HEK293 (cell line): ENCODE data around the gene KAT7.

Experiments
- CTCF ChIA-PET: fragments of 350-600 bp; formaldehyde crosslinking; extraction: SDS; loops from one replicate; lab custom pipeline; 2021; ENCODE audit warnings: antibody characterized with exemption; lab: Yijun Ruan, JAX
- POLR2A ChIA-PET: fragments of 300-600 bp; formaldehyde crosslinking; extraction: SDS; loops from one replicate; lab custom pipeline; 2020; ENCODE audit warnings: antibody characterized with exemption, inconsistent platforms; lab: Yijun Ruan, JAX
- H3K27ac ChIP-seq: fragments of 200-500 bp; sonication (Bioruptor generic); 2 replicates; pipeline ENCODE4 v1.5.1; 2014; ENCODE audit warnings: low read depth, low read length, control low read depth, inconsistent platforms; ENCODE audit errors: extremely low read depth
- H3K36me3 ChIP-seq, 2 experiments: fragments of 200-500 bp in 1 of 2; sonication (Bioruptor generic) in 1 of 2; 1 replicate in 1 of 2; 2 replicates in 1 of 2; pipeline ENCODE4 v1.5.1; 2014 to 2017; ENCODE audit warnings: inconsistent platforms in 2 of 2, low read length in 2 of 2; ENCODE audit not compliant: control insufficient read depth in 2 of 2, insufficient read depth in 1 of 2
- H3K4me1 ChIP-seq: fragments of 200-500 bp; sonication (Bioruptor generic); 2 replicates; pipeline ENCODE4 v1.5.1; 2014; ENCODE audit warnings: mild to moderate bottlenecking, low read length, inconsistent platforms; ENCODE audit not compliant: control insufficient read depth, insufficient read depth
- H3K4me3 ChIP-seq: 2 replicates; pipeline ENCODE4 v1.5.1; 2011; ENCODE audit warnings: low read depth, mild to moderate bottlenecking, control low read depth, low read length, moderate library complexity
- H3K9me3 ChIP-seq: fragments of 200-500 bp; sonication (Bioruptor generic); 2 replicates; pipeline ENCODE4 v1.5.1; 2014; ENCODE audit warnings: low read depth, low read length, inconsistent platforms; ENCODE audit not compliant: control insufficient read depth, insufficient read depth
- GFI1B ChIP-seq: fragments of 450-650 bp; formaldehyde crosslinking; IDR thresholded peaks from 2 replicates; pipeline ENCODE4 v1.5.1; 2016; ENCODE audit warnings: missing biosample characterization, missing genetic modification characterization
- GLIS2 ChIP-seq: fragments of 450-650 bp; formaldehyde crosslinking; IDR thresholded peaks from 2 replicates; pipeline ENCODE4 v1.5.1; 2016; ENCODE audit warnings: missing biosample characterization, missing genetic modification characterization
- KLF16 ChIP-seq: fragments of 450-650 bp; formaldehyde crosslinking; IDR thresholded peaks from 2 replicates; pipeline ENCODE4 v1.5.1; 2017; ENCODE audit warnings: missing biosample characterization, missing genetic modification characterization
- SETDB1 ChIP-seq: IDR thresholded peaks from one replicate; pipeline ENCODE4 v1.6.1; 2017; ENCODE audit warnings: mild to moderate bottlenecking, low read length, moderate library complexity, mixed read lengths; ENCODE audit not compliant: insufficient read length
- SP2 ChIP-seq: fragments of 450-650 bp; formaldehyde crosslinking; IDR thresholded peaks from 2 replicates; pipeline ENCODE4 v1.5.1; 2016; ENCODE audit warnings: missing biosample characterization, missing genetic modification characterization
- TRIM28 ChIP-seq: IDR thresholded peaks from 2 replicates; pipeline ENCODE4 v1.6.1; 2011; ENCODE audit warnings: low read length, control low read depth, borderline replicate concordance
- ZBTB20 ChIP-seq: fragments of 450-650 bp; formaldehyde crosslinking; IDR thresholded peaks from 2 replicates; pipeline ENCODE4 v1.5.1; 2016; ENCODE audit warnings: missing biosample characterization, missing genetic modification characterization
- ZBTB6 ChIP-seq: fragments of 450-650 bp; formaldehyde crosslinking; IDR thresholded peaks from 2 replicates; pipeline ENCODE4 v1.5.1; 2017; ENCODE audit warnings: missing biosample characterization, missing genetic modification characterization
- ZBTB8A ChIP-seq: fragments of 450-650 bp; formaldehyde crosslinking; IDR thresholded peaks from 2 replicates; pipeline ENCODE4 v1.5.1; 2016; ENCODE audit warnings: missing biosample characterization, missing genetic modification characterization
- ZFP37 ChIP-seq: fragments of 450-650 bp; formaldehyde crosslinking; IDR thresholded peaks from 2 replicates; pipeline ENCODE4 v1.5.1; 2016; ENCODE audit warnings: missing biosample characterization, missing genetic modification characterization
- ZNF133 ChIP-seq: fragments of 450-650 bp; formaldehyde crosslinking; IDR thresholded peaks from 2 replicates; pipeline ENCODE4 v1.5.1; 2016; ENCODE audit warnings: missing biosample characterization, missing genetic modification characterization
- ZNF274 ChIP-seq, 2 experiments: fragments of 200-500 bp in 1 of 2; fragments of 450-650 bp in 1 of 2; sonication (Bioruptor generic) in 1 of 2; formaldehyde crosslinking in 1 of 2; IDR thresholded peaks; 2 replicates each; pipeline versions ENCODE4 v1.5.1 to v1.6.1; 2014 to 2016; ENCODE audit warnings: borderline replicate concordance in 1 of 2, inconsistent platforms in 1 of 2, low read length in 1 of 2, missing biosample characterization in 1 of 2, missing genetic modification characterization in 1 of 2
- ZNF324 ChIP-seq: fragments of 450-650 bp; formaldehyde crosslinking; IDR thresholded peaks from 2 replicates; pipeline ENCODE4 v1.5.1; 2016; ENCODE audit warnings: missing biosample characterization, missing genetic modification characterization
- ZNF341 ChIP-seq: fragments of 450-650 bp; formaldehyde crosslinking; IDR thresholded peaks from 2 replicates; pipeline ENCODE4; 2016; ENCODE audit warnings: low read depth, missing biosample characterization, missing genetic modification characterization
- ZNF350 ChIP-seq: fragments of 450-650 bp; formaldehyde crosslinking; IDR thresholded peaks from 2 replicates; pipeline ENCODE4 v1.5.0; 2017; ENCODE audit warnings: missing biosample characterization, mild to moderate bottlenecking, missing genetic modification characterization
- ZNF394 ChIP-seq: fragments of 450-650 bp; formaldehyde crosslinking; IDR thresholded peaks from 2 replicates; pipeline ENCODE4 v1.5.1; 2016; ENCODE audit warnings: missing biosample characterization, missing genetic modification characterization, mild to moderate bottlenecking, moderate library complexity, borderline replicate concordance
- ZNF501 ChIP-seq: fragments of 450-650 bp; formaldehyde crosslinking; IDR thresholded peaks from 2 replicates; pipeline ENCODE4 v1.5.1; 2016; ENCODE audit warnings: missing biosample characterization, missing genetic modification characterization
- ZNF600 ChIP-seq: fragments of 450-650 bp; formaldehyde crosslinking; IDR thresholded peaks from 2 replicates; pipeline ENCODE4 v1.5.1; 2016; ENCODE audit warnings: missing biosample characterization, missing genetic modification characterization
- ZNF623 ChIP-seq: fragments of 450-650 bp; formaldehyde crosslinking; IDR thresholded peaks from 2 replicates; pipeline ENCODE4 v1.5.1; 2016; ENCODE audit warnings: missing biosample characterization, missing genetic modification characterization
- ZNF629 ChIP-seq: fragments of 450-650 bp; formaldehyde crosslinking; IDR thresholded peaks from 2 replicates; pipeline ENCODE4 v1.5.1; 2017; ENCODE audit warnings: missing biosample characterization, missing genetic modification characterization
- ZNF785 ChIP-seq: fragments of 450-650 bp; formaldehyde crosslinking; IDR thresholded peaks from 2 replicates; pipeline ENCODE4 v1.5.1; 2016; ENCODE audit warnings: missing biosample characterization, missing genetic modification characterization
- ZXDB ChIP-seq: fragments of 450-650 bp; formaldehyde crosslinking; IDR thresholded peaks from 2 replicates; pipeline ENCODE4 v1.5.1; 2016; ENCODE audit warnings: missing biosample characterization, missing genetic modification characterization
- TF ChIP-seq, protein P1 (sequence below): fragments of 450-650 bp; formaldehyde crosslinking; IDR thresholded peaks from 2 replicates; pipeline ENCODE4 v1.5.1; 2016; ENCODE audit warnings: missing biosample characterization, missing genetic modification characterization
- TF ChIP-seq, protein P2 (sequence below): fragments of 450-650 bp; formaldehyde crosslinking; IDR thresholded peaks from 2 replicates; pipeline ENCODE4 v1.5.1; 2016; ENCODE audit warnings: missing biosample characterization, missing genetic modification characterization
- TF ChIP-seq, protein P3 (sequence below): fragments of 450-650 bp; formaldehyde crosslinking; IDR thresholded peaks from 2 replicates; pipeline ENCODE4 v1.5.1; 2017; ENCODE audit warnings: missing biosample characterization, missing genetic modification characterization
- TF ChIP-seq, protein P4 (sequence below): sonication (generic); formaldehyde crosslinking; IDR thresholded peaks from 2 replicates; pipeline ENCODE4 v1.8.1; 2022; ENCODE audit warnings: mild to moderate bottlenecking, moderate library complexity, missing genetic modification reagents
- TF ChIP-seq, protein P5 (sequence below): fragments of 450-650 bp; formaldehyde crosslinking; IDR thresholded peaks from 2 replicates; pipeline ENCODE4 v1.5.1; 2016; ENCODE audit warnings: missing biosample characterization, missing genetic modification characterization

Gene KAT7

DNA sequence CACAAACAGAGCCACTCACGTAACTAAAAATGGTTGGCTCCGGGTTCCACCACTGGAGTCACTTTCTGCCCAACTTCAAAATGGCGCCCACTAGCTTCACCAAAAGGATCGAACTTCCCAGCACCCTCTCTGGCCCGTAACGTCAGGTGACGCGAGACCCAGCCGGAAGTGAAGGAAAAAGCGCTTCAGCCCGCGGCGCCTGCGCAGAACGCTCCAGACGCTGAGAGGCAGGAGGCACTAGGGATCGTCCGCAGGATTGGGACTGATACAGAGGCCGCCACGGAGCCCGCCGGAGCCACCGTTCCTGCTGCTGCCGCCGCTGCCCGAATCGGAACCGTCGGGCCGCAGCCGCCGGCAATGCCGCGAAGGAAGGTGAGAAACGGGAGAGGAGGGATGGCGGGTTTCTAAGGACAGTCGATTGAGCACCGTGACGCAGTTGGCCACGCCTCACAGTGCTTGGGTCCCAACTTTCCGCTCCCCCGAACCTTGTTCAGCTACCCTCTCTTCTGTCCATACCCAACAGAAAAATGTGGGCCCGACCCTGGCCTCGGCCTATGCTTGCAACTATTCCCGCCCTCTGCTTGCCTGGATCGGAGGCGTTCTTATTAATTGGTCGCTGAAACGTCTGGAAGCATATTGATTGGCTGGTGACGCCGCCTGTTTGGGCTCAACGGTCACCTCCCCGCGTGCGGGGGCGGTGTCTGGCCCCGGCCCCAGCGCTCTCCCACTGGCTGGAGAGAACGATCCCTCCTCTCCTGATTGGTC is at the start of gene KAT7:
Gene KAT7 (plus strand): TSS at position 204 of the 765 bp plus-strand sequence. CDS start 154 bp downstream, at position 358.
- CTCF ChIA-PET = interaction anchor here (0.6 to 1.5 kb wide), 5 partner anchors 9 to 299 kb away, joined by 3 to 5 read pairs (median 4); no protein-coding TSS in a partner anchor
- peaks cover 6% of the 10 kb centered on the region; the same call in 1 of the 2 replicates for H3K4me1 ChIP-seq
- H3K36me3 ChIP-seq = peaks cover 31 to 39% of the 10 kb centered on the region in 2 experiments
- no peaks in the 10 kb centered on the region for H3K9me3 ChIP-seq
- H3K27ac ChIP-seq = peak within 1 kb of the TSS; percentile 92
- POLR2A ChIA-PET = interaction anchor here (0.6 to 5.8 kb wide), 17 partner anchors 10 to 900 kb away, joined by 3 to 68 read pairs (median 5); partner anchors contain the start of genes FAM117A and SLC35B1
- peak within 1 kb of the TSS; percentile 93 for H3K4me3 ChIP-seq
- TF ChIP-seq ZNF350 (no peak), KLF16 (0 out of 2 replicates have a peak, but pooled peaks have one; percentile 12), ZNF785 (tag by site-specific recombination) (0 out of 2 replicates have a peak, but pooled peaks have one; percentile 36), SETDB1 (peak; percentile 47), SP2 (tag by site-specific recombination) (peak; percentile 100), ZXDB (tag by site-specific recombination) (peak; percentile 93; the same call in 1 of the 2 replicates), ZFP37 (peak; percentile 72; the same call in 1 of the 2 replicates), ZBTB8A (tag by site-specific recombination) (peak; percentile 55), ZNF274 (IDR thresholded peaks at IDR 0.05; ENCODE audit: low read length) (no peak), ZNF274 (tag by site-specific recombination; IDR thresholded peaks at IDR 0.05; ENCODE audit: borderline replicate concordance) (no peak), GFI1B (tag by site-specific recombination) (no peak), ZNF341 (tag by site-specific recombination) (peak; percentile 8; the same call in 1 of the 2 replicates), ZNF629 (peak; percentile 99), ZNF501 (tag by site-specific recombination) (peak; percentile 92; the same call in 1 of the 2 replicates), ZNF324 (tag by site-specific recombination) (peak; percentile 88), GLIS2 (tag by site-specific recombination) (peak; percentile 98), ZNF623 (tag by site-specific recombination) (peak; percentile 41; the same call in 1 of the 2 replicates), ZBTB6 (tag by site-specific recombination) (peak; percentile 62), ZBTB20 (tag by site-specific recombination) (peak; percentile 41; the same call in 1 of the 2 replicates), ZNF133 (0 out of 2 replicates have a peak, but pooled peaks have one; percentile 8), ZNF600 (peak; percentile 88), ZNF394 (tag by site-specific recombination) (peak; percentile 67; the same call in 1 of the 2 replicates), TRIM28 (peak; percentile 73)
- TF ChIP-seq, protein P1, sequence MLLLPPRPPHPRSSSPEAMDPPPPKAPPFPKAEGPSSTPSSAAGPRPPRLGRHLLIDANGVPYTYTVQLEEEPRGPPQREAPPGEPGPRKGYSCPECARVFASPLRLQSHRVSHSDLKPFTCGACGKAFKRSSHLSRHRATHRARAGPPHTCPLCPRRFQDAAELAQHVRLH = peak; percentile 96
- TF ChIP-seq, protein P2, sequence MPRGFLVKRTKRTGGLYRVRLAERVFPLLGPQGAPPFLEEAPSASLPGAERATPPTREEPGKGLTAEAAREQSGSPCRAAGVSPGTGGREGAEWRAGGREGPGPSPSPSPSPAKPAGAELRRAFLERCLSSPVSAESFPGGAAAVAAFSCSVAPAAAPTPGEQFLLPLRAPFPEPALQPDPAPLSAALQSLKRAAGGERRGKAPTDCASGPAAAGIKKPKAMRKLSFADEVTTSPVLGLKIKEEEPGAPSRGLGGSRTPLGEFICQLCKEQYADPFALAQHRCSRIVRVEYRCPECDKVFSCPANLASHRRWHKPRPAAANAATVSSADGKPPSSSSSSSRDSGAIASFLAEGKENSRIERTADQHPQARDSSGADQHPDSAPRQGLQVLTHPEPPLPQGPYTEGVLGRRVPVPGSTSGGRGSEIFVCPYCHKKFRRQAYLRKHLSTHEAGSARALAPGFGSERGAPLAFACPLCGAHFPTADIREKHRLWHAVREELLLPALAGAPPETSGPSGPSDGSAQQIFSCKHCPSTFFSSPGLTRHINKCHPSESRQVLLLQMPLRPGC (tag by site-specific recombination) = peak; percentile 21; the same call in 1 of the 2 replicates
- TF ChIP-seq, protein P3, sequence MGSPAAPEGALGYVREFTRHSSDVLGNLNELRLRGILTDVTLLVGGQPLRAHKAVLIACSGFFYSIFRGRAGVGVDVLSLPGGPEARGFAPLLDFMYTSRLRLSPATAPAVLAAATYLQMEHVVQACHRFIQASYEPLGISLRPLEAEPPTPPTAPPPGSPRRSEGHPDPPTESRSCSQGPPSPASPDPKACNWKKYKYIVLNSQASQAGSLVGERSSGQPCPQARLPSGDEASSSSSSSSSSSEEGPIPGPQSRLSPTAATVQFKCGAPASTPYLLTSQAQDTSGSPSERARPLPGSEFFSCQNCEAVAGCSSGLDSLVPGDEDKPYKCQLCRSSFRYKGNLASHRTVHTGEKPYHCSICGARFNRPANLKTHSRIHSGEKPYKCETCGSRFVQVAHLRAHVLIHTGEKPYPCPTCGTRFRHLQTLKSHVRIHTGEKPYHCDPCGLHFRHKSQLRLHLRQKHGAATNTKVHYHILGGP (tag by site-specific recombination) = no peak
- TF ChIP-seq, protein P4, sequence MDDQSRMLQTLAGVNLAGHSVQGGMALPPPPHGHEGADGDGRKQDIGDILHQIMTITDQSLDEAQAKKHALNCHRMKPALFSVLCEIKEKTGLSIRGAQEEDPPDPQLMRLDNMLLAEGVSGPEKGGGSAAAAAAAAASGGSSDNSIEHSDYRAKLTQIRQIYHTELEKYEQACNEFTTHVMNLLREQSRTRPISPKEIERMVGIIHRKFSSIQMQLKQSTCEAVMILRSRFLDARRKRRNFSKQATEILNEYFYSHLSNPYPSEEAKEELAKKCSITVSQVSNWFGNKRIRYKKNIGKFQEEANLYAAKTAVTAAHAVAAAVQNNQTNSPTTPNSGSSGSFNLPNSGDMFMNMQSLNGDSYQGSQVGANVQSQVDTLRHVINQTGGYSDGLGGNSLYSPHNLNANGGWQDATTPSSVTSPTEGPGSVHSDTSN (CRISPR knock-in tag) = peak; percentile 81; the same call in 1 of the 2 replicates
- TF ChIP-seq, protein P5, sequence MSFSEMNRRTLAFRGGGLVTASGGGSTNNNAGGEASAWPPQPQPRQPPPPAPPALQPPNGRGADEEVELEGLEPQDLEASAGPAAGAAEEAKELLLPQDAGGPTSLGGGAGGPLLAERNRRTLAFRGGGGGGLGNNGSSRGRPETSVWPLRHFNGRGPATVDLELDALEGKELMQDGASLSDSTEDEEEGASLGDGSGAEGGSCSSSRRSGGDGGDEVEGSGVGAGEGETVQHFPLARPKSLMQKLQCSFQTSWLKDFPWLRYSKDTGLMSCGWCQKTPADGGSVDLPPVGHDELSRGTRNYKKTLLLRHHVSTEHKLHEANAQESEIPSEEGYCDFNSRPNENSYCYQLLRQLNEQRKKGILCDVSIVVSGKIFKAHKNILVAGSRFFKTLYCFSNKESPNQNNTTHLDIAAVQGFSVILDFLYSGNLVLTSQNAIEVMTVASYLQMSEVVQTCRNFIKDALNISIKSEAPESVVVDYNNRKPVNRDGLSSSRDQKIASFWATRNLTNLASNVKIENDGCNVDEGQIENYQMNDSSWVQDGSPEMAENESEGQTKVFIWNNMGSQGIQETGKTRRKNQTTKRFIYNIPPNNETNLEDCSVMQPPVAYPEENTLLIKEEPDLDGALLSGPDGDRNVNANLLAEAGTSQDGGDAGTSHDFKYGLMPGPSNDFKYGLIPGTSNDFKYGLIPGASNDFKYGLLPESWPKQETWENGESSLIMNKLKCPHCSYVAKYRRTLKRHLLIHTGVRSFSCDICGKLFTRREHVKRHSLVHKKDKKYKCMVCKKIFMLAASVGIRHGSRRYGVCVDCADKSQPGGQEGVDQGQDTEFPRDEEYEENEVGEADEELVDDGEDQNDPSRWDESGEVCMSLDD (tag by site-specific recombination) = 0 out of 2 replicates have a peak, but pooled peaks have one; percentile 36
